Stimulated activated naive CD8-positive, alpha-beta T cell treated with anti-CD3 and anti-CD28 coated beads, Interleukin-15, Interleukin-2, amounts not matched to agents 100 ng/mL and 50 ng/mL, for 24 hours (primary cell): ENCODE measurements around the gene IGFN1.
"Not testable (repeated sequence)": the region's sequence is repeated elsewhere in the genome, so short reads cannot be mapped to it uniquely, and the experiment has no call there.

Source experiments
- H3K27ac Mint-ChIP-seq: one replicate; pipeline ENCODE4 v1.8.0; 2021; ENCODE audit warnings: mild to moderate bottlenecking, mixed read lengths
- H3K27me3 Mint-ChIP-seq: one replicate; pipeline ENCODE4 v1.8.0; 2021; ENCODE audit warnings: mixed read lengths
- H3K36me3 Mint-ChIP-seq: one replicate; pipeline ENCODE4 v1.8.0; 2021; ENCODE audit warnings: low read depth, mixed read lengths
- H3K4me1 Mint-ChIP-seq: one replicate; pipeline ENCODE4 v1.8.0; 2021; ENCODE audit warnings: low read depth, mixed read lengths
- H3K4me3 Mint-ChIP-seq: one replicate; pipeline ENCODE4 v1.8.0; 2021; ENCODE audit warnings: mild to moderate bottlenecking, mixed read lengths
- H3K9me3 Mint-ChIP-seq: one replicate; pipeline ENCODE4 v1.8.0; 2021; ENCODE audit warnings: mixed read lengths

IGFN1 gene

DNA sequence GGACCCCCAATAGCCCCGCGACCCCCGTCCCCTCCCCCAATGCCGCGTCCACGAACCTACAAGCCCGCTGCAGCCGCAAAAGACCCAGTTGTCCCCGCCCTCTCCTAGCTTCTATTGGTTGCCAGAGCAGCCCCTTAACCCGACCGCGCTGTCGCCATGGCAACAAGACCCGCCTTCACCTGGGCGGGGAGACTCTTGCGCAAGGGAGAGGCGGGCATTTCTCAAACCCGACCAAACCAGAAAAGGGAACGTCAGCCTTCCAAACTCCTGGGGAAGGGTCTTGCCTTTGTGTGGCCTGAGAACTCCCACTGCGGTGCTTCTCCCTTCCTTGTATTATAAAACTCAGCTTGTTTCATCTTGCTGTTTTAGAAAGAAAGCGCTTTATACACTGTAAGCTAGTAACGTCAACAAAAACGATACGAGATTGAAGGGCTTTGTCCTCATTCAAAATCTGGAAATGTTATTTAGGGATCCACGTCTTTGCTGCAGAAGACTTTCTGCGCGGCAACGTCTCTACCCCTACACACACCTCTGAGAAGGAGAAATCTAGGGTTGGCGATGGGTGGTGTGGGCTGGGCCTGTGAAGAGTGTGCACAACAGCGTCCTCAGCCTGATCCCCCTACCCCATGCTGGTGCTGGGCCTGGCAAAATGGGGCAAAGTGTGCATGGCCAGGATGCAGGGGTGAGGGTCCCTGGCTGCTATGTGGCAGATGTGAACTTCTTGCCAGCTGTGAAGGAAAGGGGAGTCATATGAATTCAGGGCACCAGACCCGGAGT lies 36.0 kb upstream of the IGFN1 start, which contains the start of gene TMEM9:
TMEM9 (minus strand) TSS at position 86 of the 777 bp plus-strand sequence. CDS start 551 bp downstream, outside the sequence.
- Mint-ChIP-seq H3K36me3 (no peaks in the 10 kb centered on the region), H3K4me1 (peaks cover 12% of the 10 kb centered on the region), H3K4me3 (peak within 1 kb of the TSS; percentile 84), H3K27ac (no peak within 1 kb of the TSS), H3K9me3 (no peaks in the 10 kb centered on the region), H3K27me3 (peaks cover 9% of the 10 kb centered on the region)

DNA sequence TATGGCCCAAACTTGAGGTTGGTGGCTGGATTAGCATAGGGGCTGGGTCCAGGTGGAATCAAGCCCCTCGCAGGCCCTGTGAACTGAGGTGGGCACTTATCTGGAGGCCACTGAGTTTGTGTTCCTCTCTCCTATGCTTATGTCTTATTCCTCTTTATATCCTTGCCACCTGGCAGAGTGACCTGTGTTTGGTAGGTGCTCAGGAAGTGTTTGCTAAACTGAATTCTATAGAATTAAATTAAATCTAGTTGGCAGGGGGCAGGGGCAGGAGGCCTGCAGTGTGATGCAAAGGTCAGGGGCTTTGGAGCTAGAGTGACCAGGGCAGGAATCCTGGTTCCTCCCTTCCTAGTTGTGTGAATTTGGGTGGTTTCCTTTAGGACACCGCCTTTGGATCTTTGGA lies 35.3 kb upstream of the IGFN1 start:
- Mint-ChIP-seq H3K4me3 (no peak overlapping the region), H3K9me3 (no peaks in the 10 kb centered on the region), H3K36me3 (no peaks in the 10 kb centered on the region), H3K4me1 (peaks cover 12% of the 10 kb centered on the region), H3K27me3 (peaks cover 9% of the 10 kb centered on the region), H3K27ac (no peak overlapping the region)

DNA sequence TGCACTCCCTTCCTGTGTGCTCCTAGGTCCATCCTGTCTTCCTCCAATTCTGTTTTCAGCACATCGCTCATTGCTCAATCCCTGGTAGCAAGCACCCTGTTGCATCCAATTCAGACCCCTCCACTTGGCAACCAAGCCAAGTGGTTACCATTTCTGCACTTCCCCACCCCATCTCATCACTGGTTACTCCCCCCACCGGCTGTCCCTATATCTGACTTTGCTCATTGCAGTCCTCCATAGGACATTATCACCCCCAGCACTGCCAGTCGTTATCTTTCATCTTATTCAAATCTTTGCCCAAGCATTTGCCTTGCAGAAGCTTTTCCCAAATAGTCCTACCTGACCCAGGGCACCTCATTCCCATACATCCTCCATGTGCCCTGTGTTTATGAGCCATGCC lies 34.3 kb upstream of the IGFN1 start:
- Mint-ChIP-seq H3K36me3 (no peaks in the 10 kb centered on the region), H3K4me1 (peaks cover 12% of the 10 kb centered on the region), H3K27ac (no peak overlapping the region)

DNA sequence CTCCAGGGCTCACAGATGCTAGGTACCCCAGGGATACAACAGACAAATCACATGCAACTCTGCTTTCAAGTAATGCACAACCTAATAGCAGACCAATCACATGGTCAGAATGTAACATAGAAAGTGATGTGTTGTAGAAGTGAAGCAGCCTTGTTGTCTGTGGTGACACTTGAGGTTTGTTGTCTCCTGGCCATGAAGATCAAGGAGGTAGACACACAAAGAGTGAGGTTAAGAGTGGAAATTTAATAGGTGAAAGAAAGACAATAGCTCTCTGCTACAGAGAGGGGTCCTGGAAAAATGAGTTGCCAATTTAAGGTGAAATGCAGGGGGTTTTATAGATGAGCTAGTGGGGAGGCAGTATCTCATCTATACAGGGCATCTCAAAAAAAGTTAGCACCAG lies 33.8 kb upstream of the IGFN1 start:
- no peak overlapping the region for H3K4me3 Mint-ChIP-seq
- peaks cover 12% of the 10 kb centered on the region for H3K4me1 Mint-ChIP-seq
- H3K27ac Mint-ChIP-seq, result no peak overlapping the region
- H3K9me3 Mint-ChIP-seq, result no peaks in the 10 kb centered on the region
- H3K27me3 Mint-ChIP-seq, result peaks cover 12% of the 10 kb centered on the region
- no peaks in the 10 kb centered on the region for H3K36me3 Mint-ChIP-seq

More for the DNA sequence above, 34.3 kb upstream of the IGFN1 start:
- H3K4me3 Mint-ChIP-seq, result no peak overlapping the region
- H3K9me3 Mint-ChIP-seq, result no peaks in the 10 kb centered on the region
- H3K27me3 Mint-ChIP-seq, result peaks cover 12% of the 10 kb centered on the region

DNA sequence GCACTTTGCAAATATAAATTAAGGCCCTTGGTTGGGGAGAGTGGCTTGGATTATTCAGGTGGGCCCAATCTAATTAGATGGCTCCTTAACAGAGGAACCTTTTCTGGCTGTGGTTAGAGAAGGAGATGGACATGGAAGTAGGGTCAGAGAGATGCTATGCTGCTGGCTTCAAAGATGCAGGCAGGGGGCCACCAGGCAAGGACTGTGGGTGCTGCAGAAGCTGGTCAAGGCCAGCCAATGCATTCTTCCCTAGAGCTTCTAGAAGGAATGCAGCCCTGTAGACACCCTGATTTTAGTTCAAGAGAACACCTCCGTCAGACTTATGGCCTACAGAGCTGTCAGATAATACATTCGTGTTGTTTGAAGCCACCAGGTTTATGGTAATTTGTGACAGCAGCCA lies 32.7 kb upstream of the IGFN1 start:
- no peak overlapping the region for H3K27ac Mint-ChIP-seq
- H3K27me3 Mint-ChIP-seq, result peaks cover 16% of the 10 kb centered on the region
- H3K36me3 Mint-ChIP-seq, result no peaks in the 10 kb centered on the region
- H3K4me1 Mint-ChIP-seq, result peaks cover 12% of the 10 kb centered on the region
- no peak overlapping the region for H3K4me3 Mint-ChIP-seq
- no peaks in the 10 kb centered on the region for H3K9me3 Mint-ChIP-seq

DNA sequence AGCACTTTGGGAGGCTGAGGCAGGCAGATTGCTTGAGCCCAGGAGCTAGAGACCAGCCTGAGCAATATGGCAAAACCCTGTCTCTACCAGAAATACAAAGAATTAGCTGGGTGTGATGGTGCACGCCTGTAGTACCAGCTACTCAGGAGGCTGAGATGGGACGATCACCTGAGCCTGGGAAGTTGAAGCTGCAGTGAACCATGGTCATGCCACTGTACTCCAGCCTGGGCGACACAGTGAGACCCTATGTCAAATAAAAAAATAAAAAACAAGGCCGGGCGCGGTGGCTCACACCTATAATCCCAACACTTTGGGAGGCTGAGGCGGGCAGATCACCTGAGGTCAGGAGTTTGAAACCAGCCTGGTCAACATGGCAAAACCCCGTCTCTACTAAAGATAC lies 27.6 kb upstream of the IGFN1 start:
- H3K4me3 Mint-ChIP-seq, result not testable (repeated sequence)

DNA sequence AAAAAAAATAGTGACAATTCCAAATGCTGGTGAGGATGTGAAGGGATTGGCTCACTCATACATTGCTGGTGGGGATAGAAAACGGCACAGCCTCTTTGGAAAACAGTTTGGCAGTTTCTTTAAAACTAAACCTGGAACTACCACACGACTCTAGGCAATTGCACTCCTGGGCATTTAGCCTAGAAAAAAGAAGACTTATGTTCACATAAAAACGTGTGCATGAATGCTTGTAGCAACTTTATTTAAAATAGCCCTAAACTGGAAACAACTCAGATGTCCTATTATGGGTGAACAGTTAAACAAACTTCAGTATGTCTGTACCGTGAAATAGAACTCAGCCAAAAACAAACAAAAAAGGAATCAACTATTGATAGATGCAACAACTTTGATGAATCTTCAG lies 26.9 kb upstream of the IGFN1 start:
- H3K36me3 Mint-ChIP-seq, result no peaks in the 10 kb centered on the region
- H3K27ac Mint-ChIP-seq, result no peak overlapping the region
- H3K4me3 Mint-ChIP-seq, result no peak overlapping the region
- peaks cover 7% of the 10 kb centered on the region for H3K27me3 Mint-ChIP-seq
- no peaks in the 10 kb centered on the region for H3K9me3 Mint-ChIP-seq
- no peaks in the 10 kb centered on the region for H3K4me1 Mint-ChIP-seq

More for the DNA sequence above, 27.6 kb upstream of the IGFN1 start:
- H3K9me3 Mint-ChIP-seq, H3K27me3 Mint-ChIP-seq, H3K27ac Mint-ChIP-seq, H3K4me1 Mint-ChIP-seq, H3K36me3 Mint-ChIP-seq: not testable (repeated sequence)

DNA sequence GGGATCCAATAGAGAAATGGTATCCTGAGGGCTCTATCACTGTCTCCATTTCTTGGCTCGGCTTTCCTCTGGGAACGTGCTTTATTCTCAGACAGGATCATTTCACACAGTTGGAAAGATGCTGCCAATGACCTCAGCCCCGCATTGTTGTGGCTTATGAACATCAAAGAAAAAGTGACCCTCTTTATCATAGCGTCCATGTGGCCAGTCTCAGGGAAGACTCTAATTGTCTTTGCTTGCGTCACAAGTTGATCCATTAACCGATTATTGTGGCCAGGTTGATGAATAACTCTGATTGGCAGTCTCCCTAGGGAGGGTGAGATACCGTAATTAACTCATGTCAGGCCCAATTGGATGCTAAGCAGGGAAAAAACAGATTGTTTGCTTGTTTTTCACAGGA lies 26.0 kb upstream of the IGFN1 start:
- Mint-ChIP-seq H3K4me1 (no peaks in the 10 kb centered on the region), H3K9me3 (no peaks in the 10 kb centered on the region), H3K4me3 (no peak overlapping the region), H3K36me3 (no peaks in the 10 kb centered on the region), H3K27ac (no peak overlapping the region), H3K27me3 (peaks cover 7% of the 10 kb centered on the region)

DNA sequence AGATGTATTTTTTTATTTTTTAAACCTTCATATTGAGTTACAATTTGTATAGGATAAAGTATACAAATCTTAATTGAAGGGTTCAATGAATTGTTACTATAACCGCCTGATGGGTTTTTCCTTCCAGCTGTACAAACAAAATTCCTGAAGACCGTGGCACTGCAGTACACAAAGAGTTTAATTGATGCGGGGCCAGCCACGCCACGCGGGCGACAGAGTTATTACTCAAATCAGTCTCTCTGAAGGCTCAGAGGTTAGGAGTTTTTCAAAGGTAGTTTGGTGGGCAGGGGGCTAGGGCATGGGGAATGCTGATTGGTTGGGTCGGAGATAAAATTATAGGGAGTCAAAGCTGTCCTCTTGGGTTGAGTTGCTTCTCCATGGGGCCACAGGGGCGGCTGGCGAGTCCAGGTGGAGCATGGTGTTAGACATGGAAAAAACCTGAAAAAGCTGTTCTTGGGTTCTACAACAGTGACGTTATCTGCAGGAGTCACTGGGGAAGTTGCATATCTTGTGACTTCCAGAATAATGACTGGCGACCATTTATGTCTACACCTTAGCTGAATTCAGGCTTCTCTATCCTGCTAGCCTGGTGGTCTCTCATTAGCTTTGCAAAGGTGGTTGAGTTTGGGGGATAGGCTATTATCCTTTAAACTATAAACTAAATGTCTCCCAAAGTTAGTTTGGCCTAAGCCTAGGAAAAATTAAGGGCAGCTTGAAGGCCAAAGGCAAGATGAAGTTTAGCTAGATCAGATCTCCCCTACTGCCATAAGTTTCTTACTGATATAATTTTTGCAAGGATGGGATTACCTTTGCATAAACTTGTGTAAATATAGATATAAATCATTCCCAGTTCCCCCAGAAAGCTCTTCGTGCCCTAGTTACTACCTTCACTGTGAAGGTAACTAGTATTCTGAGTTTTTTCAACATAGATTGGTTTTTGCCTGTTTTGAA lies 23.3 kb upstream of the IGFN1 start:
- H3K9me3 Mint-ChIP-seq, result no peaks in the 10 kb centered on the region
- H3K27me3 Mint-ChIP-seq, result peaks cover 8% of the 10 kb centered on the region
- no peak overlapping the region for H3K4me3 Mint-ChIP-seq
- peaks cover 17% of the 10 kb centered on the region for H3K4me1 Mint-ChIP-seq
- H3K36me3 Mint-ChIP-seq, result no peaks in the 10 kb centered on the region
- H3K27ac Mint-ChIP-seq, result no peak overlapping the region

DNA sequence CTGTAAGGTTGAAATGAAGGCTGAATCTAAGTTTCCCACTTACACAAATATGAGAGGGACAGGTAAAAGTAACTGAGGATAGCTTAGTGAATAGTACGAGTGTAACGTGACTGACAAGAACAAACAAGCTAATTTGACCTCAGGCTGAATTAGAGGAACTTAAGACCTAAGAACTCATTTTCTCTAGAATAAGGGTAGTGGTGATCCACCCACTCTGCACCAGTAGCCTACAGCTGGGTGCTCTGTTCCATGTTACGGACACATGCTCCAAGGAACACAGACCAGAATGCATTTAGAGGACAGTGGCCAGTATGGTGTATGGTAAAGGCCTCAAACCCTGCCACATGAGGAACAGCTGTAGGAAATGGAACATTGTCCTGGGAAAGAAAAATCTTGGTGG lies 21.4 kb upstream of the IGFN1 start:
- H3K9me3 Mint-ChIP-seq, result no peaks in the 10 kb centered on the region
- no peaks in the 10 kb centered on the region for H3K36me3 Mint-ChIP-seq
- H3K4me1 Mint-ChIP-seq, result peaks cover 17% of the 10 kb centered on the region
- H3K4me3 Mint-ChIP-seq, result no peak overlapping the region
- no peak overlapping the region for H3K27ac Mint-ChIP-seq
- H3K27me3 Mint-ChIP-seq, result peaks cover 8% of the 10 kb centered on the region

DNA sequence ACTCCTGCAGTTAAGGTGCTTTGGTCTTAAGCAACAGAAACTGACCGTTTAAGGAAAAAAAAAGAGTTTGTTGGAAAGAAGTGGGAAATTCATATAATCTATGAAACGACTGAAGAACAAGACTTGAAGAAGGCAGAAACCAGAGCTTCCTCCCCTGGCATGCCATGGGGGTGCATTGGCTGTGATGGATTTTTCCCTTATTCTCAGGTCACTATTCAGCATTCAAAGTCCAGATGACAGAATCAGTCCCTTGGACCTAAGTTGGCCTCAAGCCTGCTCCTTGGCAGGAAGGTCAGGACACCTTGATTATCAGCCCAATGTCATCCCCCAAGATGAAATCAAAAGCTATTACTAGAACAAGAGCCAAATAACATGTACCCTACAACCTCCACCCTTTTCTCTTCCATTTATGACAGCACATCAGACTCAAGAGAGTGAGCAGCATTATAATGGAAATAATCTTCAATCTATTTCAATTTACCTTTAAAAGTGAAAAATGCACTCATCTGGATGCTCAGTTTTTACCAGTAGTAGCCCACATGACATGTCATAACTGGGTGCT lies 20.6 kb upstream of the IGFN1 start:
- H3K4me3 Mint-ChIP-seq, result peak overlapping the region; percentile 81

DNA sequence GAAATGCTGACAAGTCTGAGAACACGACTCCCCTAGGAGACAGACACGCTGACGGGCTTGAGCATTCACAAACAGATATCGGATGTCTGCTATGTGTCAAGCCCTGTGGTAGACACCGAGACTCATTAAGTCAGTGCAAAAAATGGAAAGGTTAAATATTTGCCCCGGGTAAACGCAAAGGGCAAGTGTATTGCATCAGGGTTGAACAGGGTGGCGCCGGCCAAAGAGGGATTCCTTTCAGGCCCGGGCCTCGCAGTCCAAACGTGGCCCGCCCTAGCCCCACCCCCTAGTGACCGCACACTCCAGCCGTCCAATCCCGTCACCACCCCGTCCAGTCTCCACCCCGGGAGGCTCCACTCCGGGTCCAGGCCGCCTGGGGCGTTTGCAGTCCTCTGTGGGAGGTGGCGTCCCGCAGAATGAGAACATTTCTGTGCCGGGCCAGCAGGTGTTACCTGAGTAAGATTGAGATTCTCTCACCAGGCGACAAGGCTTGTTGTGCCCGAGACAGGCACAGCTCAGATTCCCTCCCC lies 20.0 kb upstream of the IGFN1 start:
- H3K27me3 Mint-ChIP-seq, result peaks cover 8% of the 10 kb centered on the region
- peaks cover 17% of the 10 kb centered on the region for H3K4me1 Mint-ChIP-seq
- peak overlapping the region; percentile 59 for H3K27ac Mint-ChIP-seq
- H3K4me3 Mint-ChIP-seq, result peak overlapping the region; percentile 81
- H3K9me3 Mint-ChIP-seq, result no peaks in the 10 kb centered on the region
- H3K36me3 Mint-ChIP-seq, result no peaks in the 10 kb centered on the region

More for the DNA sequence above, 20.6 kb upstream of the IGFN1 start:
- H3K4me1 Mint-ChIP-seq, result peaks cover 17% of the 10 kb centered on the region
- peak overlapping the region; percentile 2 for H3K27ac Mint-ChIP-seq
- peaks cover 8% of the 10 kb centered on the region for H3K27me3 Mint-ChIP-seq
- no peaks in the 10 kb centered on the region for H3K9me3 Mint-ChIP-seq
- H3K36me3 Mint-ChIP-seq, result no peaks in the 10 kb centered on the region

DNA sequence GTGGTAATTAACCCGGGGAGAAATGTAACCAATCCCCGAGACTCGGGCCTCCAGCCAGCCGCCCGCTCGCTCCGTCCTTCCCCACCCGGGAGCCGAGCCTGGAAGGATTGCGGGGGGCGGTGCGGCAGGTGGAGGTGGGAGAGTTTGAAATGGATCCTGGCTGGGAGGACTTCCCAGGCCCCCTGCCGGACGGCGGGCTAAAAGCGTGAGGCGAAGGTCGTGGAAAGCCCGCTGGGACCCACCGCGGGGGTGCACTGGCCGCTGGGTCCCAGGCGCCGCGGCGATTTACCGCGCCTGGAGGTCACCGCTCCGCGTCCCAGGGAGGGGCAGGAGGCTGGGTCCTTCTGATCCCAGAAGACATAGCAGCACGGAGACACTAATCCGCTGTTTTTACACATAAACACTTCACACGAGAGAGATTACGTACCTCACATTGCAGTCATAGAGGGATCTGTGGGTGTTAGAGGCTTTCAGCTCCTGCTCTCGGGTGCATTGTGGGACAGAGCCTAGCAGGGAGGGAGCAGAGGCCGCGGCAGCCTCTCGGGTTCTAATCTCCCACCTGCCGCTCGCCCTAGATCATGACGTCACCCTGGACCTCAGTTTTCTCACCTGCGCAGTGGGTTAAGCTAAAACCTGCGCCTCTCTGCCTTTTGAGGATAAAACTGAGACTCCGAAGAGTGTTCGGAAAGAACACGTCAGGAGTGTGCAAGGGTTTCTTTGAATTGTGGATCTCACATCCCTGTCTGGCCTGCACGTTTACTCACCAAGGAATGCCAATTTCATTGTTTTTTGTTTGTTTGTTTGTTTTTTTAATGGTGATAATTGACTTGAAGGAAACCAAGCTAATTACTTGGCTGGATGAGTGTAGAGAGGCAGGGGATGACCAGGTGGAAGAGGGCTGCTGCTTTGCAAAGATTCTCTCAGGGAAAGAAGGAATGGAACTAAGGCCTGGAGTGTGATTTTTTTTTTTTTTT lies 19.3 kb upstream of the IGFN1 start:
- Mint-ChIP-seq H3K36me3 (no peaks in the 10 kb centered on the region), H3K27me3 (peaks cover 8% of the 10 kb centered on the region), H3K9me3 (no peaks in the 10 kb centered on the region), H3K27ac (peak overlapping the region; percentile 83), H3K4me1 (peaks cover 17% of the 10 kb centered on the region), H3K4me3 (peak overlapping the region; percentile 81)

DNA sequence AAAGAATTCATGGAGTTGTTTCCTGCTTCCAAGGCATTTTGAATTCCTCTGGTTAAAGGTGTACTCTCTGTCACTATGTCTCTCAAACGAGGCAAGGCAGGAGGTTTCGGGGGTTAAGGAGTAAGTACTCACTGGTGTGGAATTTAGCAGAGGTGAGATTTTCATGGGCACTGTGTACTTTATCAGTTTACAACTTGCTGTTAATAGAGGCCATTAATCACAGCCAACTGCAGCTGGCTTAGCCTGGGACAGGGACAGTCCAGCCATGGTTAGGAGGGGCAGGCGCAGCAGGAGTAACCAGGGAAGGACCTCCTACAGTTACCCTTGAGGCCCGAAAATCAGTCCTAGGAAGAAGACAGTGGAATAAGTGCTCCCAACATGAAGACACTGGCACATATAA lies 18.3 kb upstream of the IGFN1 start:
- no peaks in the 10 kb centered on the region for H3K36me3 Mint-ChIP-seq
- H3K27ac Mint-ChIP-seq, result no peak overlapping the region
- no peak overlapping the region for H3K4me3 Mint-ChIP-seq
- H3K4me1 Mint-ChIP-seq, result peaks cover 17% of the 10 kb centered on the region
- no peaks in the 10 kb centered on the region for H3K9me3 Mint-ChIP-seq
- peaks cover 8% of the 10 kb centered on the region for H3K27me3 Mint-ChIP-seq
